Uterus (tissue), 2 donors: Measurements from ENCODE around the gene CEP78.

ENCODE experiments used
- CTCF ChIP-seq, 4 experiments: fragments of 200-600 bp in 2 of 4; fragments of 450-650 bp in 2 of 4; sonication (generic) in 2 of 4; IDR thresholded peaks; one replicate each; pipeline ENCODE4 v1.5.1; 2016 to 2019; ENCODE audit warnings: antibody characterized with exemption in 4 of 4, mild to moderate bottlenecking in 2 of 4, moderate library complexity in 1 of 4
- POLR2A ChIP-seq, 2 donors: fragments of 450-650 bp; IDR thresholded peaks; one replicate each; pipeline ENCODE4 v1.6.1; 2016; ENCODE audit warnings: antibody characterized with exemption in 2 of 2, mild to moderate bottlenecking in 1 of 2, moderate library complexity in 1 of 2

GRCh38 chr9:78215706-78216105 lies 20.2 kb upstream of the CEP78 start:
- TF ChIP-seq CTCF (IDR thresholded peaks at IDR 0.05) (no peak), POLR2A (IDR thresholded peaks at IDR 0.05) (no peak)
